GM21717 (cell line): ENCODE data around the gene MOCS2.
"Not testable (repeated sequence)": the region's sequence is repeated elsewhere in the genome, so short reads cannot be mapped to it uniquely, and the experiment has no call there.

ENCODE experiments used
- ATAC-seq: cut with Tn5 transposase; IDR thresholded peaks from one replicate; pipeline ENCODE4 v1.9.1; 2021; ENCODE audit warnings: mild to moderate bottlenecking, moderate library complexity; ENCODE audit not compliant: unreplicated experiment

Gene MOCS2

DNA sequence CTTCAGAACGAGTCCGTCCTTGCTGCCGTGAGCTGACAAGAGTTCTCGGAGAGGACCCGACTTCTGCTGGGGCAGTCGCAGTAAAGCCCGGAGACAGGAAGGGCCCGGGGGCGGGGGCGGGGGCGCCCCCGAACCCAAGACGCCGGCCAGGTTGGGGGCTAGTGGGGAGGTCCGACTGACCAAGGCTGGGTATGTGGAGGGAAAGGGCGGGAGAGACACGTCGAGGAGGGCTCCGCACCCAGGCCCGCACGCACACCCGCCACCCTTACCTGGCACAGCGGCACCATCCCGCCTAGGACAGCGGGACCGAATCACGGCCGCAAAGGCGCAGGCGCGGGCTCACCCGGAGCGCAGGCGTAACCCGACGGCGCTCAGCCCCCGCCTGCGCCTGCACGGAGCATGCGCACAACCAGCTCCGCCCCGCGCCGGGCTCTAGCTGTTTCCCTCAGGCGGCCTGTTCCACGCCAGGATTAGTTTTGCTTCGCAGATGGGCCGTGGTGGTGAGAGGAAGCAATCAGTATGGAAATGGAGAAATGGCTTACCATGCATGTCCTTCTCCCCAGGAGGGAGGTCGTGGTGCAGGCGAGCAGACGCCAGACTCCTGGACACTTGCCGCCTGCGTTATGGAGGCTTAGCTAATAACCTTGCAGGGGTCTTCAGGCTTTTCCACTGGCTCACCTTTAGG, at the start of gene MOCS2:
TSS of gene MOCS2 (minus strand) at position 315 of the 685 bp plus-strand sequence. CDS start 2,583 bp downstream, outside the sequence.
- ATAC-seq = peak; percentile 95

GRCh38 chr5:53151713-53152458, 42.3 kb upstream of the MOCS2 start:
- ATAC-seq = no peak

- no peak for ATAC-seq
Measured at GRCh38 chr5:53133020-53133419, 23.5 kb upstream of the MOCS2 start.

DNA sequence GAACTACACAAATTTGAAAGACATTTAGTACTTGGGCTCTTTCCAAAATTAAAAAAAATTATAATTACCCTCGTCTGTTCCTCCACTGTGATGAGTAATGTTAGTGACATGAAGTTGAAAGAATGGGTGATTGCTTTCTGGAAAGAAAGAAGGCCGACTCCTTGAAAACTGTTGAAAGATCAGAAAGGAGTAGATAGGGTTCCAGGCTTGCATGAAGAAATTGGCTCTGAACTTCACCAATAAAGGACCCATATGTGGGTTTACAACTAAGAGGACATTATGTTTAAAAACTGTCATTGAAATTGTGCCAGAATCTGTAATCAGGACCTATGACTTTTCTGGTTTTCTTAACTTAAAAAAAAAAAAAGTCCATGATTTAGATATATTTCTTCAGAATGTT, 20.7 kb upstream of the MOCS2 start:
- no peak for ATAC-seq

DNA sequence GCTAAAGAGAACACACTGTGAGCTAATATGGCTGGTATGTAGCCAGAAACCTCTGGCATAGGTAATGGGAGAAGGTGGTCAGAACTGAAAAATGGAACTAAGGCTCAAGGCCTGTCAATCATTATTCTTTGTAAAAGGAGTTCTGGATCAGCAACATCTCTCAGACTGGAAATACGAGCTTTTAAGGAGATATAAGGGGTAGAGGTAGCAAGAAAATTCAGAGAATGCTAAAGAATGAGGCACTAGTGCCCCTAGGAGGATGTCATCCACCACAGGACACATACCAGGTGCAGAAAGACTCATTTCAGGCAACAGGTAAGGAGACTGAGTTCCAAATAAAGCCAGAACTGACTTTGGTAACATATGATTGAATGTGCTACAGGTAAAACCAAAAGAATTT, 18.9 kb upstream of the MOCS2 start:
- no peak for ATAC-seq

DNA sequence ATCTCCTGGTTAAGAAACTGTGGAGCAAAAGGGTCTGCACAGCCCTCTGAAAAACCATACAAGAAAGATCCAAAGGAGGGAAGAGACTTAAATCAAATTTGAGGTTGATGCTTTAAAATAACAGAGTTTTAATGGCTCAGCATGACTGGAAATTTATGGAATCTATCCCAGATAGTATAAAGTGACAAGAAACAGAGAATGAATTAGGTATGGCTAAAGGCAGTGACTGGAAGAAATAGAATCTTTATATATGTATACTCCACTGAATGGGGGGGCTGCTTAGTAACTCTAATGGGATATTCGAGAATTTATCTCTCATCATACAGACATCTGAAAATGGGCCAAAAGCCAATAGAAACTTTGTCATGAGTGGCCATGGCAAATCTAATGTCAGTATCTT, 17.6 kb upstream of the MOCS2 start:
- ATAC-seq = no peak

DNA sequence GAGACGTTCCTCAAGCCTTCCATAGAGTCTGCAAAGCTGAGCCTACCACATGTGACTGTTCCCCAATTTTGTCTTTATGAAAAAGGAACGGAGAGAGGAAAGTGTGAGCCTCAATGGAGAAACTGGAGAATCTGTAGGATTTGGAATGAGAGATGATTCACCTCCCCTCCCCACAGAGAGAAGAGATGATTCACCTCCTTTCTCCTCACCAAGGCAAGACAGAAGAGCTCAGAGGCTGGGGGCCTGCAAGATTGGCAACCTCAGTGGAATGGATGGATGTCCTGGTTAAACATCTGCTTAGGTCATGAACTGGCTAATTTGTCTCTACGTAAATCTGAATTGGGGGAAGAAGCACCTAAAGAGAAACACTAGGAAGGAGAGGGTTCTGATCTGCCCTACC, 17.0 kb upstream of the MOCS2 start:
- no peak for ATAC-seq

GRCh38 chr5:53123702-53124101, 14.1 kb upstream of the MOCS2 start:
- ATAC-seq = no peak

DNA sequence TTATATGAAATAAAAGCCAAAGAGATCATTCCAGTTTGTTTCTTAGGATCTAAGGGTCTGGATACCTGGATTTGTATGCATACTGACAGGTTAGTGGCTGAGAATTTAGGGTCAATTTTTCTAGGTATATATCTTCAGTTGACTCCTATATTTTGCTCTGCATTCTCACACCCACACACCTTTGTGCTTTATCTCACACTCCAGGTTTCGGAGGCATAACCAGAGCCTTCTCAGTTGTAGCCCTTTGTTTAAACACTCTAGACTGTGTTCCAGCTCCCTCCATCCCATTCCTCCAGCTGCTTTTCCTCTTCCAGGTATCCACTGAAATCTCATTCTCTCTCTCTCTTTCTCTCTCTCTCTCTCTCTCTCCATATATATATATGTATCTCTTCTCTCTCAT, 10.6 kb upstream of the MOCS2 start:
- ATAC-seq = no peak

DNA sequence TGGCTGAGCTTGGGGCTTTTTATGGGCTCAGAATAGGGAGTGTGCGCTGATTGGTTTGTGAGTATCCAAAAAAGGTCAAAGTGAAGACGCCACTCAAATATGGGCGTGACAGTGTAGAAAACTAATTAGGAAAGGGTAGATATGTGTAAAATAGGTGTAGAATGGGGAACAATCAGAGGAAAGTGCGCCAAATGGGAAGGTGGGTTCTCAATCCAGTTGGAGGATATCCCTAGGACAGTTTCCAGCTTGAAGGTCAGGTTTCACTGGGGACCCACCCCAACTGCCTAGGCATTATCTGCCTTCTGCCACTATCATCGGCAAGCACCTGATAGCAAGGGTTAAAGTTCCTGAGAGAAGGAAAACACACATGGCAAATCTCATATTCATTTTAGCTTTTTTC, 9.3 kb upstream of the MOCS2 start:
- no peak for ATAC-seq

DNA sequence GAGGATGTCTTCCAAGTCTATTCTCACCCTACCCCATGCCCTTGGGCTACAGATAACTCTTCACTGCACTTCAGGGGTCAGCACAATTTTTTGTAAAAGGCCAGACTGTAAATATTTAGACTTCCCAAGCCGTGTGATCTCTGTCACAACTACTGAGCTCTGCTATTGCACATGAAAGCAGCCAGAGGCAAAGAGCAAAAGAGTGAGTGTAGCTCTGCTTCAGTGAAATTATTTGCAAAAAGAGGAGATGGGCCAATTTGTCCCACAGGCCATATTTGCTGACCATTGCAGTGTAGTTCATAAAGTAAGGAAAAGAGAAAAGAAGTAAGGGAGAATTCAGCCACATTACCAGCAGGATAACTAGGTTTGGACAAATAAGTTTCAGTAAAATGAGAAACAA, 7.0 kb upstream of the MOCS2 start:
- ATAC-seq = no peak

DNA sequence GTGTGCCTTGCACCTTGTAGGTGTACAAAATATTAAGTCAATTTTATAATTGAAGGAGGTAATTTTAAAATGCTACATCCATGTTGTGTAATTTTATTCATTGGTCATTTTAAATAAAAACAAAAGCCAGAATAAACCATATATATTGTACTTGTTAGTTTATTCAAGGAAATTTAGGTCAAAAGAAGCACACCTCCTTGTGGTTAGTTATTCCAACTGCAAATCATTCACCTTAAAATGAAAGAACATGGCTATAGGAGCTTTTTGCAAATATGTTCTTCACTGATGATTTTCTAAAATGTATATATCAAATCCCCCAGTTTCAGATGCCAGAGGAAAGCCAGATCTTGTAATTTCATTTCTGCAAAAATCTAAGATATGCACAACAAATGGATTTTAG, 5.4 kb upstream of the MOCS2 start:
- no peak for ATAC-seq

GRCh38 chr5:53113947-53114346, 4.4 kb upstream of the MOCS2 start:
- no peak for ATAC-seq

GRCh38 chr5:53112909-53113308, 3.4 kb upstream of the MOCS2 start:
- no peak for ATAC-seq

- ATAC-seq = not testable (repeated sequence)
Measured at GRCh38 chr5:53112307-53112706, 2.8 kb upstream of the MOCS2 start.

DNA sequence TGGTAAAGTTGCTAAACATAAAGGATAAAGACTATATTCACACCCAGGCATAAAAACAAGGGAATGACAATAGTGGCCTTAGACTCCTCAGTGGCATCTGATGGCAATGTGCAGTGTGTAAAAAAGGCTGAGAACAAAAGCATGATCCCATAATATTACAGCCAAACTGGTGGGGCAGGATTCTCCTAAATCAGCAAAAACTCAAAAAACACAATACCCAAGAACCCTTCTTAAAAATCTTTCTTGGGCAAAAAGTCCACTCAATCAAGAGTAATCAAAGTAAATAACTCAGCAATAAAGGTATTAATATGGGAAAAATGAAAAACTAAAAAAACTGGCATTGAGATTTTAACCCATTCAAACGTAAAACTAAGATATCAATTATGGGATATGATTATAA, 1.6 kb upstream of the MOCS2 start:
- no peak for ATAC-seq

DNA sequence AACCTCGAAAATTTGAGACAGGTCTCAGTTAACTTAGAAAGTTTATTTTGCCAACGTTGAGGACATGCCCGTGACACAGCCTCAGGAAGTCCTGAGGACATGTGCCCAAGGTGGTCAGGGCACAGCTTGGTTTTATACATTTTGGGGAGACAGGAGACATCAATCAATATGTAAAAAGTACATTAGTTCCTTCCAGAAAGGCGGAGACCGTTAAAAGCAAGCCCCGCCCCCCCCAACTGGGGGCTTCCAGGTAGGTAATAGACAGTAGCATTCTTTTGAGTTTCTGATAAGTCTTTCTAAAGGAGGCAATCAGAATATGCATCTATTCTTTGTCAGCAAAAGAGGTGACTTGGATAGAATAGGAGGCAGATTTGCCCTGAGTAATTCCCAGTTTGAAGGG, 599 bp upstream of the MOCS2 start:
- ATAC-seq = peak; percentile 6

GRCh38 chr5:53109056-53109442, 508 bp downstream of the MOCS2 start:
- ATAC-seq = no peak

DNA sequence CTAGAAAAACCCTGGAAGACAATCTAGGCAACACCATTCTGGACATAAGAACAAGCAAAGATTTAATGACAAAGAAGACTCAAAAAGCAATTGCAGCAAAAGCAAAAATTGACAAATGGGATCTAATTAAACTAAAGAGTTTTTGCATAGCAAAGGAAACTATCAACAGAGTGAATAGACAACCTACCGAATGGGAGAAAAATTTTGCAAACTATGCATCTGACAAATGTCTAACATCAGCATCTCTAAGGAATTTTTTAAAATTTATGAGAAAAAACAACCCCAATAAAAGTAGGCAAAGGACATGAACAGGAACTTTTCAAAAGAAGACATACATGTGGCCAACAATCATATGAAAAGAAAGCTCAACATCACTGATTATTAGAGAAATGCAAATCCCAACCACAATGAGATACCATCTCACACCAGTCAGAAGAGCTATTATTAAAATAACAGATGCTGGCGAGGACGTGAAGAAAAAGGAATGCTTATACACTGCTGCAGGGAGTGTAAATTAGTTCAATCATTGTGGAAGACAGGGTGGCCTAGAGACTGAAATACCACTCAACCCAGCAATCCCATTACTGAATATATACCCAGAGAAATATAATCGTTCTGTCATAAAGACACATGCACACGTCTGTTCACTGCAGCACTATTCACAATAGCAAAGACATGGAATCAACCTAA, 3.8 kb downstream of the MOCS2 start:
- no peak for ATAC-seq

DNA sequence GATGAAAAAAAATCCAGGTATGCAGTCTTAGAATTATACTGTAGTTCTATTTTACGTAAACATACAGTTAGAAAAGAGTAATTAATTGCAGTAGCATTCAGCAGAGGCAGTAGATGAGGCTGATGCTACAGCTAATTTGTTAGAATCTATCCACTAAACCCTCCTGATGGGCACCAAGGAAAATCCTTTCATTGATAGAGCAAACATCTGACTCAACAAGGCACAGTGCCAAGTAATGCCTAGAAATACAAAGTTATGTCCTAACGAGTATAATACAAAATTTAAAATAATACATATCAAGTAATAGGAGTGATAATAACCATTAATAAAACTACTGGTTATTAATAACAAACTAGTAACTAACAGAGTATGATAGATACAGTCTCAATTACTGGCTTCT, 9.0 kb downstream of the MOCS2 start:
- no peak for ATAC-seq

DNA sequence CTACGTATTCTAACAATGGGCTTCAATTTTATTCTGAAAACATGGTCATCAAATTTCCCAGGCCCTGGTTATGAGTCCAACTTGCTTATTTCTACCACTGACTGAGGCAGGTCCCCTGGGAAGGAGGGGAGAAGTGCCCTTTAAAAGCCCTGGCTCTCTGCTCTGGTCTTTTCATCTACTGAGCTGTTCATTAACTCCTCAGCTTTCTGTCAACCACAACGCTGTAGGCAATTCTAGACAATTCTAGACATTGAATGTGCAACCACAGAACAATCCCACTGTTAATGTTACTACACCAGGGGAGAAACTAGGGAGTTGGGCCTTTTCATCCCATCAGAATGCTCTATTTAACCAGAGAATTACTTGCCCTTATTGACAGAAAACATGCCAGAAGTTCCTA, 10.0 kb downstream of the MOCS2 start:
- ATAC-seq = no peak

GRCh38 chr5:53095931-53096525, 13.5 kb downstream of the MOCS2 start:
- no peak for ATAC-seq
